Activated CD8-positive, alpha-beta memory T cell treated with anti-CD3 and anti-CD28 coated beads, Interleukin-2, amount 50 U/mL, for 48 hours (primary cell): ENCODE measurements around the gene GBX2.

Experiments used
- DNase-seq: peaks from one replicate; pipeline ENCODE4 v3.0.0-alpha.2; 2020

Gene GBX2

DNA sequence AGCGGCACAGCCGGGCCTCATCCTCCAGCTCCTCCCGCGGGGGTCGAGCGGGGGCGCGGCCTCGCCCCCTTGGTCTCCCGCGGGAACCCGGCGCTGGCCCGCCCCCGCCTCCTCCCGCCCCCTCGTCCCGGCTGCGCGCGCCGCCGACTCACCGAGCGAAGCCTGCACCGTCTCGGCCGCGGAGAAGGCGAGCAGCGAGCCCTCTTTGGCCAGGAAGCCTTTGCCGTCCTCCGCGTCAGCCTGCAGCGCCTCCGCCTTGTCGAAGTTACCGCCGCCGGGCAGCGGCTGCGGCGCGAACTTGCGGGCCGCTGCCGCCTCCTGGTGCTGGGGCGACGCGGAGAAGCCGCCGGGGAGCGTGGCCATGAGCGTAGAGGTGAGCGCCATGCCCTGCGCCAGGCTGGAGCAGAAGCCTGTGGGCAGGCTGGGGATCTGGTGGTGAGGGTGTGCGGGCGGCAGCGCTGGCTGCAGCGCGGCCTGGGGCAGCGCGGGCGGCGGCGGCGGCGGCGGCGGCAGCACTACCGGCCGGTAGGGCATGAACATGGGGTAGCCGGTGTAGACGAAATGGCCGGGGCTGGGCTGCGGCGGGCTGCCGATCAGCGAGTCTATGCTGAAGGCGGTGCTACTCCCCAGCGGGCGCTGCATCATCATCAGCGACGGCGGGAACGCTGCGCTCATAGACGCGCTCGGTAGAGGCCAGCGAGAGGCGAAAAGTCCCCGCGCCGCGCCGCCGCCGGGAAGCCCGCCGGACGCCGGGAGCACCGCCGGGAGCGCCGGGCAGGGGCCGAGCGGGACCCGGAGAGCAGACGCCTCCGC lies 683 bp downstream of the GBX2 start:
- DNase-seq, result peak; percentile 56

DNA sequence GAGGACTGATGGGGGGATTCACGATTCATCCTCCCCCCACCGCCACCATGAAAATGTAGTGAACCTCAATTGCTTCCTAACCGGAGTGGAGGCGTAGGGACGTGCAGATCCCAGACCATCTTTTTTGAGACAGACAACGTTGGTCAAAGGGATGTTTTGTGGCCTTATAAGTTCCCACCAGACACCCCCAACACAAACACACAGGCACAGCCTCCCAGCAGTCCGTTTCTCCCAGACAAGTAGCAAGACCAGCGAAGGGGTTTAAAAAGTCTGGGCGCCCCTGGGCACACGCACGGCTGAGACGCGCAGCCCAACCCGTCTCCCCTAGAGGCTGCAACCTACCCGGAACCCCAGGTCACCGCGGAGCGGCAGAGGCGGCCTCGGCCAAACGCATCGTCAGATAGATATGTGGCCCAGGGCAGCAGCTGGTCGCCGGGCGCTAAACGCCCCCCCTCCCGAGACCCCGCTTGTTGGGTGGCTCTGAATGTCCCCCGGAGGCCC lies 1.3 kb downstream of the GBX2 start:
- peak; percentile 55 for DNase-seq

DNA sequence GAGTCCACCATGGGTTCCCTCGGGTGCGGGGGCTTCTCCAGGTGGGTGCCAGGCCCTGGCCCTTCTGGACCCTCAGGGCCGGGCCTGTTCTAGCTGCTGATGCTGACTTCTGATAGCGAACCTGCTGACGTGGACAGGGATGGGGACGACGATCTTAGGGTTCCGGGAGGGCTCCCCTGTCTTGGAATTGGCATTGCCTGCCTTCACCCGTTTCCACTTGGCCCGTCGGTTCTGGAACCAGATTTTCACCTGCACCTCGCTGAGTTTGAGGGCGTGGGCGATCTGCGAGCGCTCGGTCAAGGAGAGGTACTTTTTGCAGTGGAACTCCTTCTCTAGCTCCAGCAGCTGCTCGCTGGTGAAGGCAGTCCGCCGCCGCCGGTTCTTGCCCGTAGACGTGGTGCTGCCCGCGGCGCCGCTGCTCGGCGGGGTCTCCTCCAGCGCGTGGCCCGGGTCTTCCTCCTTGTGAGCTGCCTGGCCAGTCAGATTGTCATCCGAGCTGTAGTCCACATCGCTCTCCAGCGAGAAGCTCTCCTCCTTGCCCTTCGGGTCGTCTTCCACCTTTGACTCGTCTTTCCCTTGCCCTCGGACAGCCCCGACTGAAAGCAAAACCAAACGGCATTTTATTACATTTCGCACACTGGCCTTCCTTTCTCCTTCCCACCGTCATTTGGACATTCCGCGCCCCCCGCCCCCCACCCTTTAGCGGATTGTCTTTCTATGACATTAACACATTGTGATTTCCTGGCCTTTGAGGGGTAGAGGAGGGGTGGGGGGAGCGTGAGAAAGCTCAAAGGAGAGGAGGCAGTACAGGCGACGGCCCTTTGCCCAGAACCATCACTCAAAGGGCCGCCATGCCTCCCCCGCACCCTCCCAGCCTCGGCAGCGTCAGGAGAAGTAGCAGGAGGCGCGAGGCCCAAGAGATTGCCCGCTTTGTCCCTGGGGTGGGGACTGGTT lies 2.1 kb downstream of the GBX2 start:
- DNase-seq, result peak; percentile 60

DNA sequence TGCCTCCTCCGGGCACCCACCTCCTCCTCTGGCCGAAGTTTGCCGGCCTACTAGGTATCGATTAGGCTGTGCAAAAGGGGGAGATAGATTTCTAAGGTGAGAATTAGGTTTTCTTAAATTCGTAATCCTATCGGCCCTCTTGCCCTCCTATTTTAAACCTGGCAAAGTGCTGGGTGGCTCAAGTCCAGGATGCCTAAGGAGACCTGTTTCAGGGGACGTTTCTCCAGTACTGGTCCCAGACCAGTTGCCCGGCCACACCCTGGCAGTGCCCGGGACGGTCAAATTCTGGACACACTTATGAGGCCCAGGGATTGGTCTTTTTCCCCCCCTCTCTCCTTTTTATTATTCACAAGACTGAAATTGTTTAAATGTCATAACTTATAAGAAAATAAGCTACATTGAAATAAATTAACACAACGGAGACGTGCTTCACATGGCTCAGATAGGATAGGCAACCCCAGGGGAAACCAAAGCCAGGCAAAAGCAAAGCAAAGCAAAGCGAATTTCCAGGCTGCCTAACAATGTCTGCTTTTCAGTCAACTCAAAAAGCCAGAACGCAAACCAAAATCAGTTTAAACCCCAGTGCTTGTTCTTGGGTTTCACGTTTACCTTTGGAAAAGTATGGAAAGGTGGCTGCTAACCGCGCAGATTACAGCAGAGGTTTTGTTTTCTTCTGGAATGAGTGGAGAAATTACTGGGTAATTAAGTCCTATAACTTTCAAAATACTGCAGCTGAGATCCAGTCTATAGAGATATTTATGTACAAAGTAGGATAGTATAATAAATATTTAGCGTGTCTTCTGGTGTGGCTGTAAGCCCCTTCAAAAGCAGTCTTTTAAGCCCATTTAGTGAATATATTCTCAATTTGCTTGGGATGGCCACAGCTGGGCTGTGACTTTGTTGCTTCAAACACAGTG lies 3.0 kb downstream of the GBX2 start:
- no peak for DNase-seq

DNA sequence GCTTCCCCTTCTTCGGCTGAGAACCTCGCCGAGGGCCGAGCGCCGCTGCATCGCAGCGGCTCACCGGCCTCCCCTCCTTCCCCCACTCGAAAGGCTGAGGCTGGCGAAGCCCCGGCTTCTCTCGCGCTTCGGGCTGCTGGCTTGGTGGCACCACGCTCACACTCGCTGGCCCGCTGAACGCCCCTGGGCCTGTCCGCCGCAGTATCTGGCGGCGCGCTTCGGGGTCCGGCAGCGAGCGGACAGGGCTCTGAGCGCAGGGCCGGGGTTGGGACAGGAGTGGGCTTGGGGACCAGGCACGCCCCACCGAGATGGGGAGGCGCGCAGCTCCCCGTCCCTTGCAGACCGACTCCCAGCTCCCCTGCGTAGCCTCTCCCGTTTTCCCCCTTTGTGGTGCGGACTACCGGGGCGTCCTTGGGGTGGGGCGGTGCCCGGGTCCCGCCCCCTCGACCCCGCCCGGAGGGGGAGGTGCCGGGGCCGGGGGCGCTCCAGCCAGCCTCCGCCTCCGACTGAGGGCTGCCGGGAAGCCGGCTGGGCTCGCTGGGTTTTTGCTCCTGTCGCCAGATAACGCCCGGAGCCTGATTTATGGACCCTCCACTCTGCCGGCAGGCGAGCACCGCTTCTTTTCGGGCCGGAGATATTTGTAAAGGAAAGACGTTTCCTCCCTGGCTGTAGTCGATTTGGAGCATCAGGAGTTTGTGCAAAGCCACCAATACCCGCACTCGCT lies 3.8 kb downstream of the GBX2 start:
- peak; percentile 54 for DNase-seq

DNA sequence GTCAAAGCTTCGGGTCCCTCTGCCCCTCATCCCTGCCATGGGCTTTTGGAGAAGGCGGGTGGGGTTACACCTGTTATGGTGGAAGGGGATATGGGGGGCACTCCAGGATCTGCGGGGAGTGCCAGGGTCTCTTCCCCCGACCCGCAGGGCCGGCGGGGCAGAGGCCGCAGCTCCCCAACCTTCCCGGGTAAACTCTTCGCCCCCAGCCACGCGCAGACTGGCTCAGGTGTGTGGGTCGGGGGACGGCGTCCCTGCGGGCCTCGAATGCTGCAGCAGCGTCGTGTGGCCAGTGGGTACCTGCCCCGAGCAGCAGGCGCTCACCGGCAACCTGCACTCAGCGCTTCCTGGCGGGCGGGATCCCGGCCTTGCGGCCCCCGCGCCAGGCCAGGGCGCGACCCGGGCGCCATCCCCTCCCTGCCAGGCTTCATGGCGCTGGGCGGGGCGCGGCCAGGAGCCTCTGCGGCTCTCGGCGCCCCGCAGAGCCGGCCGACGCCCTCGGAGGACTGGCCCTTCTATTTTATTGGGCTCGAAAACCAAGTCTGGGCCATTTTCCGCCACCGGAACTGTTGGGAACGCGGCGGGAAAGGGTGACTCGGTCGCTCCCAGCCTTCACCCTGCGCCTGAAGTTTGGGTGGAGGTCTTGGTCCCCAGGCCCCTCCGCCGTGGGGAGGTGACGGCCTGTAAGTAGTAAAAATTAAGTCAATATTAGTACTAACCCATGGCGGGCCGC lies 4.5 kb downstream of the GBX2 start:
- no peak for DNase-seq

DNA sequence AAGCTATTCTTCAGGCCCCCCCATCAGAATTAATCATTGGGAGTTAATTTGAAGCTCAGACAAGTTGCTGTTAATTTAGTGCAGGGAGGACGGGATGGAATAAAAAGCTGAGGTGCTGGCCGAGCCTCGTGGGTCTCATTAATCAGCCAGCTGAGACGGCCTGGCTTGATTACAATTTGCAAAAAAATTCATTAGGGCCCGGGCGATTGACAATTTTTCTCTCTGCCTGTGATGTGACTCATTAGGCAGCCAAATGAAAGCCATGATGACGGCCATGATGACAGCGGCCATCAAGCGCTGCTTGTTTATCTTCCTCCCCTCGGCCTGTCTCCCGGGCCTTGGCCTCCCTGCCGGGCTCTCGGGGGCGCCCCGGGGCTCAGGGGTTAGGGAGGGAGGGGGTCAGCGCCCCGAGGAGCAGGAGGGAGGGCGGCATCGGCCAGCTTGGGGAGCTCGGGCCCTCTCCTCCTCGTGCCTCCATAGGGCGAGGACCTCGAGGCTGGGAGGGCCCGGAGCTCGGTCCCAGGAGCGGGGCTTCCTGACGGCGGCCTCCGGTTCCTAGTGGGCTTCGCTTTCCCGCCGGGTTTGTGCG lies 5.2 kb downstream of the GBX2 start:
- DNase-seq, result peak; percentile 50

DNA sequence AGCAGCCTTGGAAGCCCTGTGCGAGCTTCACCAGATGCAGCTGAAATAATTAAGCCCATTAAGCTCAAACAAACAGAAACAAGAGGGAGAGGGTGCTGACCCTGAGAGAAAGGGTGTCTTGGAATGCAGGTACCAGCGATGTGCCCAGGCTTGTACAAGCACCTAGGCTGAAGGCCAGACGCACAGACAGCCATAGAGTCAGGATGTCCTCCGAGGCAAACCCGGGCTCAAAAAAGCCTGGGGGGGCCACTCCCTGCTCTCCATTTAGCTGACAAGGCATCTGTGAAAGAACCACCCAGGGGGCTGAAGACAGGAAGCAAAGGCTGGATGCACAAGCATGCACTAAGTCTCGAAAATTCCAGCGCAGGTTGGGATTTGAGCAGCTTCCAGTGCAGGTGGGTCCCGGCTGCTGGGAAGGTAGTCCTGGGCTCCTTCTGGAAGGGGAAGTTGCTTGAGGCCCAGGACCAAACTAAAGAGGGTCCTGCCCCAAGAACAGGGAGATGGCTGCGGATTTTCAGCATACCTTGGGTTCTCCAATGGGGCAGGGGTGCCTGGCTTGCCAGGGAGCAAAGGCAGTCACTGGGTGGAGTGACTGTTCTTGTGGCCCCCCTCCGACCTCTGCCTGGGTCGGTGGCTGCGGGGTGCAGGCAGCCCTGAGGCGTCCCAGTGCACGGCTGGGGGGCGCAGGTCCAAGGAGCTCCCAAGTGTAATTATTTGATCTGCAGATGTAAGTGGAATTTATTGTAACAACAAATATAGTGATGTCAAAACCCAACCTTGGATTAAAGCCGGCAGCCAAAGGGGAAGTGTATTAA lies 5.9 kb downstream of the GBX2 start:
- DNase-seq, result no peak

DNA sequence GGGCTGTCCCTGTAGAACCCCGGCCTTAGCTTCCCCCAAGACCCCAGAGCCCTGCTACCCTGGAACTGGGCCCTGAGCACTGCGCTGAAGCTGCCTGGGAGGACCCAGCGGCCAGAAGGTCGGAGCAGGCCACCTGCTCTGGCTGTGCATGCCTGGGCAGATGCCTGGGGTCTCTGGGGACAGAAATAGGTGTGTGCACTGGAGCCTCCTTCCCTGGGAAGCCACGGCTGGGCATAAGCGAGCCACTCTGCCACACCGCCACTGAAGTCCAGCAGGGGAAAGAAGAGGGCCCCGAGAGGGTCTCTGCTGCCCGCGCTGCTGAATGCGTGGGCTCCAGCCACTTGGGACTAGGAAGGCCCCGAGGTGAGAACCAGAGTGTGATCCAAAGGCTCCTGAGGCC lies 6.7 kb downstream of the GBX2 start:
- no peak for DNase-seq

DNA sequence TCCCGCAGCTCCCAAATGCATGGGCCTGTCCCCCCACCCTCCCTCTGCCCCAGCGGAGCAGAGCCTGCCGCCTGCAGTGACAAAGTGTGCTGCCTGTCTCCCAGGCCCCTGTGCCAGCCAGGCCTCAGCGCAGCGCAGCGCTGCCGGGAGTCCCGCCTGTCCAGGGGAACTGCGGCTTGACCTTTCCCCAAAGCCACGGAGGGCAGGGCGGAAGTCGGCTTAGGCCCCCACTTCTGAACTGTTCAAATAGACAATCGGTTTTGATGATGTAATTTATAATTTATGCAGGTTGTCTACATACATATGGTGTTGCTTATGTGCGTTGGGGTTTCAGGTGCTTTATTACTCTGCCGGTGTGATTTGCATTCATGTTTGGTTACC lies 7.1 kb downstream of the GBX2 start:
- DNase-seq, result no peak

DNA sequence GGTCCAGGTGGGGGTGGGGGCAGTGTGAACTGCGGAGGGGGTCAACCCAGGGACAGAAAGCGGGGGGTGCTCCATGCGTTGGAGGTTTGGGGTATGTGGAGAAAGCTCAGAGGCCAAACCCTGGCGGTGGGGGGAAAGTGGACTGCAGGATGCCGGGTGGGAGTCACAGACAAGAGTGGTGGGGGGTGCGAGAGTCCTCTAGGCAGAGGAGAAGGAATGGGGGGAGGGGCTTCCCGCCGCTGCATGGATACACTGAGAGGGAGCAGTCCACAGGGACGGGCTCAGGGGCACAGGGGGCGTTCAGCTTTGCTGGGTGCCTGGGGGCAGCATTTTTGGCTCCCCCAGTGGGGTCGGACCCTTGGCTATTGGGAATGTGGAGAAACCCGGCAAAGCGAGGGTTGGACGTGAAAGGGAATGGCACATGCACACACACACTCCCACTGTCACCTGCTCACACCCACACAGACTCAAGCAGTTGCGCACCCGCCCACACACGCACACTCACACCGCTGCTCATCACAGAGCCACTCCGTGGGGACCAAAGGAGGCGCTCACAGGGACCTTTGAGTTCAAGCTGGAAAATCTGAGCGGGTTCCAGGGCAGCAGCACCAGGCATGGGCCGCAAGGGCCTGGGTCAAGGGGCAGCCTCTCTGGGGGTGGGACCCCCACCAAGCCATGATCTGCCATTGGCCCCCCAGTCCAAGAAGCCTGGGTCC lies 7.7 kb downstream of the GBX2 start:
- DNase-seq, result no peak

DNA sequence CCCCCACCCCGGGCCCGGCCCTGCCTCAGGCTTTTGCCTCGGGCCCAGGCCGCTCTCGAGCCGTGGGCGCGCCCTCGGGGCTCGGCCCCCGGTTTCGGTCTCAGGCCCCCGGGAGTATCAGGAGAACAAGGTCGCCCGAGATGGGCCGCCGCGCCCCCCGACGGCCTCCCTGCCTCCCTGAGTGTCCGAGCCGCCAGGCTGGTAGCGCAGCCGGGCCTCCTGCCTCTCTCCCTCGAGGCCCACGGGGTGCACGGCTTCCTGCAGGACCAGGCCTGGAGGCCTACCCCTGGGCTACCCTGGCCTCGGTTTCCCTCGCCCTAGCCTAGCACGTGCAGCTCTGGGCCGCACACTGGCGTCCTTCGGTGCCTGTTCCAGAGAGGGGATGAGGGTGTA lies 8.4 kb downstream of the GBX2 start:
- no peak for DNase-seq

DNA sequence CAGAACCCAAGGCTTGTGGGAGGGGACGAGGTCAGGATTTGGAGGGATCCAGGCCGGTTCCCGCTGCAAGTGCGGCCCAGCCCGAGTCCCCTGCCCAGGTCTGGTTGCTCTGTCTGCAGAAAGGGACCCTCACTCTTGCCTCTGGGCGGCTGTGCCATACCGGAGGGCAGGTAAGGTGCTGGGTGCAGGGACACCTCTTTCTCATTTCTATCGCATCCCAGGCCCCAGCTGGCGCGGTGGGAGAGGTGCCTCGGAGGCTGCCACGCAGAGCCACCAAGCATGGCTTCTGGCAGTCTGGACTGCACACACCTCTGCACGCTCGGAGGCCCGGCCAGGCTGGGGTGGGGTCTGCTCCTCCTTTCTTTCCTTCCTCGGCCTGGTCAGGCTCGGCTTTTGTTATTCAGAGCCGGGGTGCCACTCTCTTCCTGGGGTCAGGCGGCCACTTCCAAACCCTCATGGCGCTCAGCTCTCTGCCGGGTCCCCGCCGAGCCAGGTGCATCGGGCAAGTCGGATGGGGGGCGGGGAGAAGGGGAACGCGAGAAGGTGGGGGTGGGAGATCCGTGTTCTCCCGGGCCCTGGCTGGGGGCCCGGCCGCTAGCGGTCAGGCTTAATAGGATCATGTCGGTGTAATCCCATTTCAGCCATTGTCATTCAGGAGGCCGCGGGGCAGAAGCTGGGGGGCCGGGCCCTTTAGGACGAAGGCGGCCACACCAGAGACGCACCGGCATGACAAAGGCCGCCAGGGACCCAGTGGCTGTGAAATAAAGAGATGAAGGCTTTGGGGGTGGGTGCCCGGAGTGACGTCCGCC lies 9.0 kb downstream of the GBX2 start:
- no peak for DNase-seq

DNA sequence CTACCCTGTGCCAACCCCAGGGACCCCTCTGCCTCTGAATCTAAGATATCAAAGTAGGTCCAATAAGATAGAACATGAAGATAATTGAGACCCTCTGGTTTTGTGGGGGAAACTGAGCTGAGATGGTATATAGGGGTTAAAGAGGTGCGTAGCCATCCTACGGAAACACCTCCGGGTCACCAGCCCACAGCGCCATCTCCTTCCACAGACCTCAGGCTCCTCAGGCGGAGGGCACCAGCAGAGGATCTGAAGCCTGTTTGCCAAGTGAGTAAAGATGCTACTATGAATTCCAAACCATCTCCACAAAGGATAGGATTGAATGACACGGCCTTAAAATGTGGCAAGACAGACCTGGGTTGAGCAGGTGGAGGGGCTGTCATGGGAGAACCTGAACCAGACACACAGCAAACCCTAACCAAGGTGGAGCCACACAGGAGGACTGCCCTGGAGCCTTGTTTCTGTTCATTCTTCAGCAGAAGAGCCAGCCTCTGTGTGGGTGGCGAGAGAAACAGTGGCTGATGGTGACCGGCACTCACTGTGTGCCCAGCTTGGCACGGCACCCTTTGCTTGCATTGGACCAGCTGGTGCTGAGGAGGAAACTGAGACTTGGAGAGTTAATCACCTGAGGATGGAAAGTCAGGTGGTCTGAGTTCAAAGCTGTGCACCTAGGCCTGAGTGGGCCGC lies 10.2 kb downstream of the GBX2 start:
- no peak for DNase-seq

DNA sequence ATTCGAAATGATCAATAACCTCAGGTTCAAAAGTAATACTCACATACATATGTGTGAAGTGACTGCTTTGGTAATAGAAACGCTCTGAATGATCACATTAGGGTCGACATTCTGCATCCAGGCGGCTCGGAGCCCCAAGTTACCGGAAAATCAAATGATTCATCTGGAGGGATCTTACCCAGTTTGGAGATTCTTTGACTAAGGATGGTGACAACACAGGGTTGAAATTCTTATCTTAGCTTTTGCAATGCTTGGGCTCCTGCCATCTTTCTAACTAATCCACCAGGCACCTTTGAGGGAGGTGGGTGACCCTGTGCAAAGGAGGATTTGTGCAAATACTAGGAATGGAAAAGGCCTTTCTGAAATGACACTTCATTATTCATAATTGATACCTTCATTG lies 10.8 kb downstream of the GBX2 start:
- no peak for DNase-seq

DNA sequence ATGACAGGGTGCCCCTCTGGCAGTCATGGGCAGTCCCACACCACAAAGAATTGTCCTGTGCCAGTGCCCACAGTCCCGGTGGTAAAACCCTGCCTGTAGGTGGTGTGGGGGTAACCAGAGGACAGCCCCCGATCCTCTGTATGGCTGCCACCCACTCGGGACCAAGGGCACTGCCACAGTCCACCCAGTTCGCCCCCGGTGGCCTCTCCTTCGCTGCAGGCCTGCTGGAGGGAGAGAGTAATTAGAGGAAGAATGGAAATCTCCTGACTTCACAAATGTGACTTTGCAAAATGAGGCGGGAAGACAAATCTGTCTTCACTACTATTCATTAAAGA lies 11.4 kb downstream of the GBX2 start:
- DNase-seq, result no peak

DNA sequence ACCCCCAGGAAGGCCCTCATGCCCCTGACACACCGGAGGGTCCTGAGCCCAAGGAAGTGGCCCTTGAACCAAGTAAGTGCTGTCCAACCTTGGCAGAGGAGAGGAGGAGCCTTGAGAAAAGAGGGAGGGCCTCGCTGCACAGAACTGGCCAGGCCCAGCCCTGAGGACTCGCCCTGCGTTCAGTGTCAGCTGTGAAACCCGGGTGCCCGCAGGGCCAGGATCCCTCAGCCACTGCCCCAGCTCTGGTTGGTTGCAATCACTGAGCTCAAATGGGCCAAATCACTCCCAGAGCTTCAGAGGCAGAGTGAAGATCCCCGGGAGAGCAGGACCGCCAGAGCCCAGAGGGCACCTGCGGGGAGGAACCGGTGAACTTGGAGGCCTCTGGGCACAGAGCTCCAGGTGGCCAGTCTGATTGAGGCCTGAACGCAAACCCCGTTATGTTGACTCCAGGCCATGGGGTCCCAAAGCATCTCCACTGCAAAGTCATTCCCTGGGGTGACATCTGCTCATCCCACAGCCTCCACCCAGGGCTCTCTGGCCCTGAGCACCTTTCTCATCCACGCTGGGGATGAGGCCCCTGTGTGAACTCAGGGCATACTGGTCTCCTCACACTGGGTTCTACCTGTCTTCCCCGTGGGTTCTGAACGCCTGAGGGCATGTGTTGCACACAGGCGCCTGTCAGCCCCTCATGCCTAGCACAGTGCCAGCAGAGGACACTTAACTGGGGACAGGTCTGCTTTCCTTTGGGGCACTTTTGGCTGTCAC lies 11.9 kb downstream of the GBX2 start:
- no peak for DNase-seq
